Hepatocyte (in vitro differentiated cells): ENCODE data around the gene ZNF488. TPM values are rescaled to one million over a fixed set of nuclear protein-coding genes. Genes with fewer than 3 reads are reported as not detected.

Source experiments
- DNase-seq: peaks from one replicate; pipeline ENCODE4 v3.0.0-alpha.2; 2016; ENCODE audit warnings: low spot score
- H2AFZ ChIP-seq: fragments of 200-600 bp; sonication (generic); 2 replicates; pipeline ENCODE4 v1.6.0; 2016; ENCODE audit warnings: antibody characterized with exemption, mild to moderate bottlenecking
- H3K27ac ChIP-seq: fragments of 200-600 bp; sonication (generic); 2 replicates; pipeline ENCODE4 v1.5.1; 2016; ENCODE audit warnings: mild to moderate bottlenecking
- H3K27me3 ChIP-seq: fragments of 200-600 bp; sonication (generic); 2 replicates; pipeline ENCODE4 v1.6.1; 2016
- H3K36me3 ChIP-seq: fragments of 200-600 bp; sonication (generic); replicated peaks from 2 replicates; pipeline ENCODE4 v1.5.1; 2016; ENCODE audit warnings: low read depth; ENCODE audit not compliant: insufficient read depth
- H3K4me1 ChIP-seq: fragments of 200-600 bp; sonication (generic); 2 replicates; pipeline ENCODE4 v1.5.1; 2016; ENCODE audit warnings: mild to moderate bottlenecking, moderate library complexity; ENCODE audit not compliant: insufficient read depth
- H3K4me2 ChIP-seq: fragments of 200-600 bp; sonication (generic); 2 replicates; pipeline ENCODE4 v1.6.0; 2016
- H3K4me3 ChIP-seq: fragments of 200-600 bp; sonication (generic); 2 replicates; pipeline ENCODE4 v1.5.1; 2016; ENCODE audit warnings: mild to moderate bottlenecking
- H3K79me2 ChIP-seq: fragments of 200-600 bp; sonication (generic); 2 replicates; pipeline ENCODE4 v1.6.0; 2017; ENCODE audit warnings: mild to moderate bottlenecking
- H3K9me2 ChIP-seq: fragments of 200-600 bp; sonication (generic); replicated peaks from 2 replicates; pipeline ENCODE4 v1.6.0; 2017; ENCODE audit warnings: mild to moderate bottlenecking; ENCODE audit not compliant: insufficient read depth
- H3K9me3 ChIP-seq: fragments of 200-600 bp; sonication (generic); 2 replicates; pipeline ENCODE4 v1.5.1; 2016; ENCODE audit warnings: low read depth, mild to moderate bottlenecking
- H4K20me1 ChIP-seq: fragments of 200-600 bp; sonication (generic); 2 replicates; pipeline ENCODE4 v1.6.0; 2016; ENCODE audit warnings: mild to moderate bottlenecking; ENCODE audit not compliant: insufficient read depth, poor library complexity, severe bottlenecking
- CTCF ChIP-seq: fragments of 200-600 bp; sonication (generic); IDR thresholded peaks from 2 replicates; pipeline ENCODE4 v1.5.1; 2016; ENCODE audit warnings: antibody characterized with exemption, mild to moderate bottlenecking; ENCODE audit not compliant: poor library complexity
- EZH2 ChIP-seq: fragments of 200-600 bp; sonication (generic); IDR thresholded peaks from 2 replicates; pipeline ENCODE4 v1.6.1; 2016; ENCODE audit warnings: antibody characterized with exemption, mild to moderate bottlenecking, borderline replicate concordance
- EZH2phosphoT487 ChIP-seq: fragments of 200-600 bp; sonication (generic); IDR thresholded peaks from one replicate; pipeline ENCODE4 v1.6.1; 2018; ENCODE audit warnings: antibody characterized with exemption, mild to moderate bottlenecking, low read depth, moderate library complexity; ENCODE audit not compliant: unreplicated experiment, severe bottlenecking
- WGBS: methylation state at CpG from one replicate; pipeline ENCODE4 v1.1.6; 2016; ENCODE audit warnings: low lambda C conversion rate; ENCODE audit errors: missing lambda C conversion rate; 5-methylcytosine and 5-hydroxymethylcytosine counted together
- polyA plus RNA-seq: library from polyadenylated mRNA; unstranded; fragments of >200 nt; fragmentation: Nextera tagmentation; extraction: Ambion mirVana; gene quantifications from 2 replicates; pipeline ENCODE4 v1.2.1, GENCODE V29; 2016
- total RNA-seq: library from RNA; depleted of rRNA; stranded (reverse); fragments of >200 nt; gene quantifications from 2 replicates; pipeline ENCODE4 v1.2.3, GENCODE V29; 2014

ZNF488 gene
- total and polyA plus RNA-seq, 2 experiments from 2014 or later, result 1.2 to 2.5 TPM

- H3K9me3 ChIP-seq, result no peaks in the 10 kb centered on the region
- no peaks in the 10 kb centered on the region for H3K79me2 ChIP-seq
- H2AFZ ChIP-seq, result no peak overlapping the region
- H3K4me3 ChIP-seq, result no peak overlapping the region
- TF ChIP-seq EZH2 (no peak), CTCF (no peak), EZH2phosphoT487 (no peak)
- H3K27ac ChIP-seq, result no peak overlapping the region
- H3K36me3 ChIP-seq, result no peaks in the 10 kb centered on the region
- DNase-seq, result no peak
- 88% methylated on average over 15 of the region's 15 CpGs for WGBS
- no peaks in the 10 kb centered on the region for H3K9me2 ChIP-seq
- H3K4me1 ChIP-seq, result peaks cover 6% of the 10 kb centered on the region
- H3K27me3 ChIP-seq, result no peaks in the 10 kb centered on the region
- H4K20me1 ChIP-seq, result no peaks in the 10 kb centered on the region
- no peak overlapping the region for H3K4me2 ChIP-seq
Measured at GRCh38 chr10:47336387-47337134, 47.5 kb downstream of the ZNF488 start.

DNA sequence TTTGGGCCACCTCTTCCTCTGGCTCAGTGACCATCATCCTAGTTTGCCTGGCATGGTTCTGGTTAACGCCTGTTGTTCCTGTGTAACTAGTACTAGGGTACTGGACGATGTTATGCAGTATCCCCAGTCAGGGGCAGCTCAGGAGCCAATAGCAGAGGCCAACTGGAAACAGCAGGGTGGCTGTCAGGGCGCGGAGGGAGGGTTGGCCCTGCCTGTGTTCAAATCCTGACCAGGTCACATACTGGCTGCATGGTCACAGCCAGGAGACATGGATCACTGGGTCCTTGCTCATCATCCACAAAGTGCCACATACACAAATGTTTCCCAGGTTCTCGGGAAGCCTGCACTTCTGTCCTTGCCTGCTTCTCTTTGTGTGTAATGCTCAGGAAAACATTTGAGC, 48.2 kb downstream of the ZNF488 start:
- no peaks in the 10 kb centered on the region for H3K9me3 ChIP-seq
- H3K27me3 ChIP-seq, result no peaks in the 10 kb centered on the region
- H4K20me1 ChIP-seq, result no peaks in the 10 kb centered on the region
- no peak overlapping the region for H3K4me2 ChIP-seq
- no peak overlapping the region for H3K4me3 ChIP-seq
- H2AFZ ChIP-seq, result no peak overlapping the region
- no peaks in the 10 kb centered on the region for H3K36me3 ChIP-seq
- no peaks in the 10 kb centered on the region for H3K9me2 ChIP-seq
- 89% methylated on average over 5 of the region's 5 CpGs for WGBS
- no peak for DNase-seq
- TF ChIP-seq EZH2, result no peak
- TF ChIP-seq EZH2phosphoT487, result no peak
- no peak for TF ChIP-seq CTCF
- H3K79me2 ChIP-seq, result no peaks in the 10 kb centered on the region
- H3K27ac ChIP-seq, result no peak overlapping the region
- H3K4me1 ChIP-seq, result peaks cover 6% of the 10 kb centered on the region

- no peak for TF ChIP-seq EZH2
- TF ChIP-seq EZH2phosphoT487, result no peak
- TF ChIP-seq CTCF, result no peak
- no peak overlapping the region for H3K4me2 ChIP-seq
Measured at GRCh38 chr10:47334466-47335295, 49.4 kb downstream of the ZNF488 start.

More at GRCh38 chr10:47334466-47335295, 49.4 kb downstream of the ZNF488 start:
- H2AFZ ChIP-seq, result no peak overlapping the region
- peaks cover 11% of the 10 kb centered on the region for H3K4me1 ChIP-seq
- H4K20me1 ChIP-seq, result no peaks in the 10 kb centered on the region
- no peak overlapping the region for H3K4me3 ChIP-seq
- H3K9me3 ChIP-seq, result no peaks in the 10 kb centered on the region
- no peaks in the 10 kb centered on the region for H3K79me2 ChIP-seq
- no peak overlapping the region for H3K27ac ChIP-seq
- no peak for DNase-seq
- H3K36me3 ChIP-seq, result no peaks in the 10 kb centered on the region
- H3K27me3 ChIP-seq, result no peaks in the 10 kb centered on the region
- no peaks in the 10 kb centered on the region for H3K9me2 ChIP-seq
- 87% methylated on average over 8 of the region's 8 CpGs for WGBS
